ENCODE results near the gene SPATS2L.

DNA sequence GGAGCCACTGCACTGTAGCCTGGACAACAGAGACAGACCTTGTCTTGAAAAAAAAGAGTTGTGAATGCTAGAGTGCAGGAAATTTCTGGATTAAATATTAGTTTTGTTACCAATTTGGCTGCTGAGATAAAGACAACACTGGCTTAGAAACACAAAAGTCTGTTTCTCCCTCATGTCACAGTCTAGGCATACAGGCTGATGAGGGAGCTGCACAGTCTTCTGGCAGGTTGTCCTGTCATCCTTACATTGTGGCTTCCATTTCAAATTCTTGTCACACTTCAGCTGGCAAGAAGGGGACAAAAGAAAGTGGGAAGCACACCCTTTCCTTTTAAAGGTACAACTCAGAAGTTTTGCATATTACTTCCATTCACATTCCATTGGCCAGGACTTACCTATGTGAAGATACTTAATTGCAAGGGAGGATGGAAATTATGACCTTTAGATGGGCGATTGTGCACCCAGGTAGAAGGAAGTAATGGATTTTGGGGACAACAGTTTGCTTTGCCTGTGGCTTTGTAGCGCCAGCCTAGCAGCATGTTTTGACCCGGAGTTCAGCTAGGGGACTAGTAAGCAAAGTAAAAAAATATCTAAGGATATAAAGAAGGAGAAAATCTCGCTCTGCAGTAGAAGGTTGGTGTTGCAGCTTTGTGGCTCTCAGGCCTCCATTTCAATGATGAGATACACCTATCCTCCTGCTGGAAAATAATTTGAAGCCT is 55.9 kb downstream of the SPATS2L start:
- TF ChIP-seq POLR2A (IDR thresholded peaks at IDR 0.05) = no peak
- TF ChIP-seq, protein P1, sequence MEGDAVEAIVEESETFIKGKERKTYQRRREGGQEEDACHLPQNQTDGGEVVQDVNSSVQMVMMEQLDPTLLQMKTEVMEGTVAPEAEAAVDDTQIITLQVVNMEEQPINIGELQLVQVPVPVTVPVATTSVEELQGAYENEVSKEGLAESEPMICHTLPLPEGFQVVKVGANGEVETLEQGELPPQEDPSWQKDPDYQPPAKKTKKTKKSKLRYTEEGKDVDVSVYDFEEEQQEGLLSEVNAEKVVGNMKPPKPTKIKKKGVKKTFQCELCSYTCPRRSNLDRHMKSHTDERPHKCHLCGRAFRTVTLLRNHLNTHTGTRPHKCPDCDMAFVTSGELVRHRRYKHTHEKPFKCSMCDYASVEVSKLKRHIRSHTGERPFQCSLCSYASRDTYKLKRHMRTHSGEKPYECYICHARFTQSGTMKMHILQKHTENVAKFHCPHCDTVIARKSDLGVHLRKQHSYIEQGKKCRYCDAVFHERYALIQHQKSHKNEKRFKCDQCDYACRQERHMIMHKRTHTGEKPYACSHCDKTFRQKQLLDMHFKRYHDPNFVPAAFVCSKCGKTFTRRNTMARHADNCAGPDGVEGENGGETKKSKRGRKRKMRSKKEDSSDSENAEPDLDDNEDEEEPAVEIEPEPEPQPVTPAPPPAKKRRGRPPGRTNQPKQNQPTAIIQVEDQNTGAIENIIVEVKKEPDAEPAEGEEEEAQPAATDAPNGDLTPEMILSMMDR (IDR thresholded peaks at IDR 0.05) = no peak

Measured in lower leg skin (tissue), 3 donors.